Measurements from ENCODE around the gene DNAH1.

DNA sequence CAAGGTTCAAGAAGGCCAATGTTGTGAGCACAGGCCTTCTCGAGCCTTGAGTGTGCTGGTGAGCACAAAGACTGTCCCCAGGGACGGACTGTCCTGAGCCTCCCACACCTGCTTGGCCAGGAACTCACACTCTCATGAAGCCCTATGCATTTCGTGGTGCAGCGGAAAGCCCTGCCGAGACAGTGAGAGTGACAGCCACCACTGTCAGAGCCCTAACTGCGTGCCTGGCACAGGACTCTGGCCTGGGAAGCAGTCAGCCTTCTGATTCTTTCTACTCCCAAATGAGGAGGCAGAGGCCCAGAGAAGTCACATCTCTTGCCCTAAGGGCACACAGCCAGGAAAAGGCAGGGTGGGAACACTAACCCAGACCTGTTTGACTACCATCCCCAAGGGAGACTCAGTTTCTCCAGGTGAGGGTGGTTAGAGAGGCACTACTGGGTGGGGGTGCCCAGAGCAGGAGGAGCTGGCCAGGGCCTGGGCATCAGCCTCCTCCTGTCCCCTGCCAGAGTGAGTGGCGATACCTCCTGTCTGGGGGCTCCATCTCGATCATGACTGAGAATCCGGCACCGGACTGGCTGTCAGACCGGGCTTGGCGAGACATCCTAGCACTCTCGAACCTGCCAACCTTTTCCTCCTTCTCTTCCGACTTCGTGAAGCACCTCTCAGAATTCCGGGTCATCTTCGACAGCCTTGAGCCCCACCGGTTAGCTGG is 78.0 kb downstream of the DNAH1 start:
- no peak for TF ChIP-seq POLR2A (IDR thresholded peaks at IDR 0.05)
- TF ChIP-seq, protein P1, sequence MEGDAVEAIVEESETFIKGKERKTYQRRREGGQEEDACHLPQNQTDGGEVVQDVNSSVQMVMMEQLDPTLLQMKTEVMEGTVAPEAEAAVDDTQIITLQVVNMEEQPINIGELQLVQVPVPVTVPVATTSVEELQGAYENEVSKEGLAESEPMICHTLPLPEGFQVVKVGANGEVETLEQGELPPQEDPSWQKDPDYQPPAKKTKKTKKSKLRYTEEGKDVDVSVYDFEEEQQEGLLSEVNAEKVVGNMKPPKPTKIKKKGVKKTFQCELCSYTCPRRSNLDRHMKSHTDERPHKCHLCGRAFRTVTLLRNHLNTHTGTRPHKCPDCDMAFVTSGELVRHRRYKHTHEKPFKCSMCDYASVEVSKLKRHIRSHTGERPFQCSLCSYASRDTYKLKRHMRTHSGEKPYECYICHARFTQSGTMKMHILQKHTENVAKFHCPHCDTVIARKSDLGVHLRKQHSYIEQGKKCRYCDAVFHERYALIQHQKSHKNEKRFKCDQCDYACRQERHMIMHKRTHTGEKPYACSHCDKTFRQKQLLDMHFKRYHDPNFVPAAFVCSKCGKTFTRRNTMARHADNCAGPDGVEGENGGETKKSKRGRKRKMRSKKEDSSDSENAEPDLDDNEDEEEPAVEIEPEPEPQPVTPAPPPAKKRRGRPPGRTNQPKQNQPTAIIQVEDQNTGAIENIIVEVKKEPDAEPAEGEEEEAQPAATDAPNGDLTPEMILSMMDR (IDR thresholded peaks at IDR 0.05 in 8 of 11, conservative IDR thresholded peaks at IDR 0.05 in 3 of 11) = no peak
- TF ChIP-seq POLR2AphosphoS5 (IDR thresholded peaks at IDR 0.05) = no peak
